SIG-M5 treated with dmso at 0.1 percent for 504 hours (cell line): ENCODE measurements around the gene GDPD3.

Experiments used
- DNase-seq: peaks from one replicate; lab custom pipeline; 2025; ENCODE audit not compliant: unreplicated experiment; lab: John Stamatoyannopoulos, UW

GDPD3 gene

GRCh38 chr16:30096105-30096861, 17.1 kb downstream of the GDPD3 start, which contains the start of gene YPEL3:
Gene YPEL3 (minus strand): TSS chr16:30096213. CDS start chr16:30095482, 731 bp downstream.
- no peak for DNase-seq

- no peak for DNase-seq
Measured at GRCh38 chr16:30095166-30096078, 17.9 kb downstream of the GDPD3 start.

- no peak for DNase-seq
Measured at GRCh38 chr16:30094541-30095165, 18.7 kb downstream of the GDPD3 start.

- peak; percentile 97 for DNase-seq
Measured at GRCh38 chr16:30092373-30093010, 20.8 kb downstream of the GDPD3 start.

- peak; percentile 89 for DNase-seq
Measured at GRCh38 chr16:30091474-30092372, 21.6 kb downstream of the GDPD3 start, which contains the start of gene TBX6. Gene TBX6 (minus strand): TSS chr16:30091924. CDS start chr16:30091193, 731 bp downstream.

- DNase-seq, result no peak
Measured at GRCh38 chr16:30090610-30091331, 22.6 kb downstream of the GDPD3 start.

GRCh38 chr16:30088832-30089624, 24.3 kb downstream of the GDPD3 start:
- DNase-seq, result no peak

GRCh38 chr16:30088237-30088831, 25.0 kb downstream of the GDPD3 start:
- no peak for DNase-seq

GRCh38 chr16:30087181-30087898, 26.0 kb downstream of the GDPD3 start:
- DNase-seq, result peak; percentile 54

GRCh38 chr16:30086291-30087140, 26.8 kb downstream of the GDPD3 start:
- no peak for DNase-seq

GRCh38 chr16:30085820-30086219, 27.5 kb downstream of the GDPD3 start:
- no peak for DNase-seq

- DNase-seq, result no peak
Measured at GRCh38 chr16:30085247-30085646, 28.1 kb downstream of the GDPD3 start.

- DNase-seq, result no peak
Measured at GRCh38 chr16:30084816-30085159, 28.5 kb downstream of the GDPD3 start.

- no peak for DNase-seq
Measured at GRCh38 chr16:30084096-30084815, 29.1 kb downstream of the GDPD3 start.

GRCh38 chr16:30083216-30084055, 29.9 kb downstream of the GDPD3 start:
- DNase-seq, result no peak
